IMR-90 (cell line): ENCODE measurements around the gene ADAMTS3. TPM values are rescaled to one million over a fixed set of nuclear protein-coding genes. Genes with fewer than 3 reads are reported as not detected.

Experiments used
- ATAC-seq: fragments of 200-7000 bp; cut with Tn5 transposase; 2 replicates; pipeline ENCODE4 v1.9.1; 2020; ENCODE audit warnings: low read depth, mild to moderate bottlenecking, moderate library complexity
- BruUV-seq: library from RNA; stranded (reverse); fragments of 400-500 nt; replicated peaks from 2 replicates; lab custom pipeline; 2021; lab: Mats Ljungman, UMichigan
- CTCF ChIA-PET: fragments of 300-600 bp; formaldehyde crosslinking; extraction: SDS; loops from one replicate; lab custom pipeline; 2021; ENCODE audit warnings: antibody characterized with exemption; lab: Yijun Ruan, JAX
- POLR2A ChIA-PET: fragments of 300-600 bp; sonication (Branson Sonifier 250); formaldehyde crosslinking; loops from one replicate; lab custom pipeline; 2022; ENCODE audit warnings: antibody characterized with exemption; ENCODE audit not compliant: unreplicated experiment; lab: Charles Lee
- DNase-seq: peaks from one replicate; pipeline ENCODE4 v3.0.0; 2013
- H2AFZ ChIP-seq: replicated peaks from 2 replicates; pipeline ENCODE3; 2013; ENCODE audit warnings: low read length, mild to moderate bottlenecking; ENCODE audit not compliant: poor library complexity
- H2AK5ac ChIP-seq: 2 replicates; pipeline ENCODE4 v1.6.1; 2013; ENCODE audit warnings: low read depth, low read length, inconsistent platforms
- H2AK9ac ChIP-seq: replicated peaks from 2 replicates; pipeline ENCODE3; 2013; ENCODE audit warnings: mild to moderate bottlenecking, low read depth, low read length, moderate library complexity; ENCODE audit not compliant: poor library complexity
- H2BK120ac ChIP-seq: 2 replicates; pipeline ENCODE4 v1.6.1; 2013; ENCODE audit warnings: low read depth, low read length, inconsistent platforms
- H2BK15ac ChIP-seq: 3 replicates; pipeline ENCODE4 v1.6.1; 2013; ENCODE audit warnings: low read depth, low read length, inconsistent platforms
- H2BK20ac ChIP-seq: 2 replicates; pipeline ENCODE4 v1.6.1; 2013; ENCODE audit warnings: low read depth, mild to moderate bottlenecking, inconsistent platforms, low read length, moderate library complexity
- H2BK5ac ChIP-seq: 2 replicates; pipeline ENCODE4 v1.6.1; 2013; ENCODE audit warnings: mild to moderate bottlenecking, low read depth, low read length, inconsistent platforms; ENCODE audit not compliant: poor library complexity, severe bottlenecking
- H3K14ac ChIP-seq: replicated peaks from 2 replicates; pipeline ENCODE4 v1.6.1; 2013; ENCODE audit warnings: low read depth, low read length, inconsistent platforms
- H3K18ac ChIP-seq: 2 replicates; pipeline ENCODE4 v1.6.1; 2013; ENCODE audit warnings: low read depth, low read length, control low read depth
- H3K23ac ChIP-seq: 2 replicates; pipeline ENCODE4 v1.6.1; 2013; ENCODE audit warnings: low read depth, low read length, inconsistent platforms
- H3K27ac ChIP-seq: 2 replicates; pipeline ENCODE4 v1.5.1; 2013; ENCODE audit warnings: mild to moderate bottlenecking, control low read depth, low read length; ENCODE audit not compliant: insufficient read depth
- H3K27me3 ChIP-seq: 2 replicates; pipeline ENCODE4 v1.6.1; 2013; ENCODE audit warnings: low read length; ENCODE audit not compliant: control insufficient read depth, insufficient read depth
- H3K36me3 ChIP-seq: 2 replicates; pipeline ENCODE4 v1.6.1; 2013; ENCODE audit warnings: low read length, mixed read lengths; ENCODE audit not compliant: control insufficient read depth, insufficient read depth
- H3K4ac ChIP-seq: 2 replicates; pipeline ENCODE4 v1.6.1; 2013; ENCODE audit warnings: low read depth, low read length, inconsistent platforms
- H3K4me1 ChIP-seq: 2 replicates; pipeline ENCODE4 v1.6.1; 2013; ENCODE audit warnings: low read length, mixed read lengths; ENCODE audit not compliant: control insufficient read depth, insufficient read depth
- H3K4me2 ChIP-seq: 2 replicates; pipeline ENCODE4 v1.6.1; 2013; ENCODE audit warnings: low read depth, mild to moderate bottlenecking, control low read depth, low read length, moderate library complexity
- H3K4me3 ChIP-seq: 2 replicates; pipeline ENCODE4 v1.5.1; 2013; ENCODE audit warnings: low read depth, mild to moderate bottlenecking, control low read depth, low read length, moderate library complexity; ENCODE audit not compliant: insufficient read depth
- H3K56ac ChIP-seq: 2 replicates; pipeline ENCODE4 v1.6.1; 2013; ENCODE audit warnings: low read length, inconsistent platforms; ENCODE audit not compliant: insufficient read depth; ENCODE audit errors: extremely low read depth
- H3K79me1 ChIP-seq, 2 experiments: 2 replicates each; pipeline ENCODE4 v1.6.1; 2013; ENCODE audit warnings: low read length in 2 of 2, inconsistent platforms in 1 of 2, low read depth in 1 of 2
- H3K9ac ChIP-seq: 2 replicates; pipeline ENCODE4 v1.6.1; 2013; ENCODE audit warnings: low read depth, low read length, control low read depth
- H3K9me1 ChIP-seq: 2 replicates; pipeline ENCODE4 v1.6.1; 2013; ENCODE audit warnings: low read length, inconsistent platforms; ENCODE audit not compliant: insufficient read depth
- H3K9me3 ChIP-seq: 2 replicates; pipeline ENCODE4 v1.6.1; 2013; ENCODE audit warnings: low read length; ENCODE audit not compliant: control insufficient read depth, insufficient read depth
- H4K20me1 ChIP-seq: 2 replicates; pipeline ENCODE4 v1.6.1; 2013; ENCODE audit warnings: low read length, inconsistent platforms; ENCODE audit not compliant: insufficient read depth
- H4K5ac ChIP-seq: 2 replicates; pipeline ENCODE4 v1.6.1; 2013; ENCODE audit warnings: mild to moderate bottlenecking, low read depth, low read length, control low read depth
- H4K8ac ChIP-seq, 2 experiments: 2 replicates each; pipeline ENCODE4 v1.6.1; 2013; ENCODE audit warnings: low read depth in 2 of 2, low read length in 2 of 2, control low read depth in 1 of 2, inconsistent platforms in 1 of 2
- H4K91ac ChIP-seq: 2 replicates; pipeline ENCODE4 v1.6.1; 2013; ENCODE audit warnings: low read depth, low read length, inconsistent platforms; ENCODE audit not compliant: insufficient read depth
- CEBPB ChIP-seq: IDR thresholded peaks from 2 replicates; pipeline ENCODE4 v1.6.1; 2012; ENCODE audit warnings: low read depth, low read length, improper control_type of control experiment
- CHD1 ChIP-seq: IDR thresholded peaks from 2 replicates; pipeline ENCODE4 v1.6.1; 2012; ENCODE audit warnings: low read depth, low read length, improper control_type of control experiment
- CTCF ChIP-seq: conservative IDR thresholded peaks from 2 replicates; pipeline ENCODE4 v1.5.1; 2012; ENCODE audit warnings: mild to moderate bottlenecking, low read depth, low read length, improper control_type of control experiment
- FOS ChIP-seq: fragments of 150-350 bp; IDR thresholded peaks from 2 replicates; pipeline ENCODE4 v1.6.1; 2016; ENCODE audit warnings: low read depth, low read length
- MAFK ChIP-seq: IDR thresholded peaks from 2 replicates; pipeline ENCODE4 v1.6.1; 2012; ENCODE audit warnings: low read depth, low read length, improper control_type of control experiment
- MAZ ChIP-seq: IDR thresholded peaks from 2 replicates; pipeline ENCODE4 v1.6.1; 2012; ENCODE audit warnings: low read depth, mild to moderate bottlenecking, low read length, improper control_type of control experiment, moderate library complexity, borderline replicate concordance
- MXI1 ChIP-seq: IDR thresholded peaks from 2 replicates; pipeline ENCODE4 v1.6.1; 2012; ENCODE audit warnings: low read depth, mild to moderate bottlenecking, low read length, moderate library complexity, borderline replicate concordance
- NFE2L2 ChIP-seq: fragments of 150-350 bp; IDR thresholded peaks from 2 replicates; pipeline ENCODE4 v1.6.1; 2016; ENCODE audit warnings: low read depth, mild to moderate bottlenecking, low read length
- POLR2A ChIP-seq: IDR thresholded peaks from 2 replicates; pipeline ENCODE4 v1.6.1; 2012; ENCODE audit warnings: mild to moderate bottlenecking, low read depth, low read length
- RAD21 ChIP-seq: IDR thresholded peaks from 2 replicates; pipeline ENCODE4 v1.6.1; 2012; ENCODE audit warnings: low read length, improper control_type of control experiment
- RCOR1 ChIP-seq: IDR thresholded peaks from 2 replicates; pipeline ENCODE4 v1.6.1; 2012; ENCODE audit warnings: mild to moderate bottlenecking, low read length, improper control_type of control experiment; ENCODE audit not compliant: insufficient replicate concordance
- RFX5 ChIP-seq: IDR thresholded peaks from 2 replicates; pipeline ENCODE4 v1.8.0; 2012; ENCODE audit warnings: low read depth, mild to moderate bottlenecking, low read length, moderate library complexity
- SMC3 ChIP-seq: fragments of 150-350 bp; IDR thresholded peaks from 2 replicates; pipeline ENCODE4 v1.6.1; 2016; ENCODE audit warnings: low read depth, mild to moderate bottlenecking, antibody characterized with exemption, low read length, moderate library complexity
- WGBS, 2 experiments: methylation state at CpG; one replicate each; pipeline versions ENCODE4 v1.1.5 to v1.1.7; 2013; ENCODE audit warnings: missing lambda C conversion rate in 2 of 2; ENCODE audit not compliant: insufficient read length in 1 of 2; ENCODE audit errors: extremely low coverage in 2 of 2; 5-methylcytosine and 5-hydroxymethylcytosine counted together
- dilution Hi-C: fragments of 300-500 bp; cut with HindIII; formaldehyde crosslinking; loops from one replicate; pipeline ENCODE4 v1.14.3; 2018; ENCODE audit warnings: low sequenced_read_pairs; ENCODE audit not compliant: unreplicated experiment
- in situ Hi-C: fragments of 300-500 bp; cut with MboI; formaldehyde crosslinking; loops from 3 replicates; pipeline ENCODE4 v1.14.3; 2019; ENCODE audit warnings: low sequenced_read_pairs, inconsistent platforms, mixed read lengths
- intact Hi-C: fragments of 100-400 bp; cut with micrococcal nuclease; formaldehyde crosslinking; loops from 2 replicates; pipeline ENCODE4 v1.10.0; 2022
- polyA plus RNA-seq, 3 experiments: library from polyadenylated mRNA; depleted of rRNA; stranded (reverse); fragments of >200 nt; gene quantifications; 2 replicates each; pipeline ENCODE4 v1.2.3, GENCODE V29; 2012; ENCODE audit warnings: low replicate concordance in 1 of 3
- total RNA-seq: library from RNA; depleted of rRNA; stranded (reverse); fragments of >200 nt; gene quantifications from 2 replicates; pipeline ENCODE4 v1.2.3, GENCODE V29; 2012
- TF ChIP-seq, protein P1 (sequence below): fragments of 150-350 bp; IDR thresholded peaks from 2 replicates; pipeline ENCODE4 v1.6.1; 2017; ENCODE audit warnings: mild to moderate bottlenecking, antibody characterized with exemption, low read length, low read depth

Gene ADAMTS3
- total and polyA plus RNA-seq, 2 of the 4 experiments (the other 2 are of a cell fraction), result 0.68 to 2.9 TPM

DNA sequence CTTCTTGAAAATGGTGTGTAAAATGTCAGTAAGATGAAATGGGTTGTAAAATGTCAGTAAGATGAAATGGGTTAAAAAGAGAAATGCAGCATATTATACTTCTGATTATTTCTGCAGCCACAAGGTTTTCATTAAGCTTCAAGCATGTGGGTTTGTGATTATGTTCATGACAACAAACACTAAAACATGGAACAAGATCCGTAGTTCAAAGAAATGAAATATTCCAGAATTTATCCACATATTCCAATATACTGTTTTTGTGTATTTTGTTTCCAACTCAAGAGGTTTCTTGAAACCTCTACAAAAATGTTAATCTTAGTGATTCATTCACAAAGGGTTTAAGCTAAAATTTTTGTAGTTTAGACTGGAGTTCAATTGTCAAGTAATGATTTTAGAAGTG, 84.0 kb downstream of the ADAMTS3 start:
- no peak overlapping the region for H3K4me2 ChIP-seq
- H4K8ac ChIP-seq, result no peak overlapping the region
- H3K27me3 ChIP-seq, result no peaks in the 10 kb centered on the region
- dilution Hi-C loops, result no loop called here
- H3K27ac ChIP-seq, result no peak overlapping the region
- H3K56ac ChIP-seq, result no peak overlapping the region
- H3K36me3 ChIP-seq, result no peaks in the 10 kb centered on the region
- no peak overlapping the region for H2BK5ac ChIP-seq
- no TSS peak for BruUV-seq
- H2BK120ac ChIP-seq, result no peak overlapping the region
- H3K4me3 ChIP-seq, result no peak overlapping the region
- no peaks in the 10 kb centered on the region for H4K20me1 ChIP-seq
- no peak overlapping the region for H4K5ac ChIP-seq
- no CpG with 5 or more reads among the region's 1 CpG for WGBS, 2 experiments
- no peak overlapping the region for H2AK9ac ChIP-seq
- no peak overlapping the region for H3K9ac ChIP-seq
- DNase-seq (no peak), ATAC-seq (no peak)
- H3K9me1 ChIP-seq, result no peaks in the 10 kb centered on the region
- H3K4ac ChIP-seq, result no peak overlapping the region
- intact Hi-C loops, result no loop called here
- no peak overlapping the region for H4K91ac ChIP-seq
- H2AFZ ChIP-seq, result no peak overlapping the region
- in situ Hi-C loops, result no loop called here
- ChIA-PET CTCF (no interaction called here), POLR2A (no interaction called here)
- TF ChIP-seq FOS (no peak), RAD21 (no peak), CHD1 (no peak), CTCF (no peak), MXI1 (no peak), SMC3 (no peak), RFX5 (no peak), MAFK (no peak), POLR2A (no peak), MAZ (no peak), CEBPB (no peak), NFE2L2 (no peak), RCOR1 (no peak)
- TF ChIP-seq, protein P1, sequence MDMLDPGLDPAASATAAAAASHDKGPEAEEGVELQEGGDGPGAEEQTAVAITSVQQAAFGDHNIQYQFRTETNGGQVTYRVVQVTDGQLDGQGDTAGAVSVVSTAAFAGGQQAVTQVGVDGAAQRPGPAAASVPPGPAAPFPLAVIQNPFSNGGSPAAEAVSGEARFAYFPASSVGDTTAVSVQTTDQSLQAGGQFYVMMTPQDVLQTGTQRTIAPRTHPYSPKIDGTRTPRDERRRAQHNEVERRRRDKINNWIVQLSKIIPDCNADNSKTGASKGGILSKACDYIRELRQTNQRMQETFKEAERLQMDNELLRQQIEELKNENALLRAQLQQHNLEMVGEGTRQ, result no peak
- H2BK20ac ChIP-seq, result no peak overlapping the region
- no peaks in the 10 kb centered on the region for H3K9me3 ChIP-seq
- no peaks in the 10 kb centered on the region for H3K79me1 ChIP-seq
- H3K18ac ChIP-seq, result no peak overlapping the region
- no peak overlapping the region for H2AK5ac ChIP-seq
- no peak overlapping the region for H2BK15ac ChIP-seq
- no peak overlapping the region for H3K23ac ChIP-seq
- no peak overlapping the region for H3K14ac ChIP-seq
- H3K4me1 ChIP-seq, result no peaks in the 10 kb centered on the region
